Measurements from ENCODE around the gene TMED1.

GRCh38 chr19:10884274-10884673 is 48.3 kb upstream of the TMED1 start:
- no peak for TF ChIP-seq CTCF (optimal IDR thresholded peaks at IDR 0.05 in 1 of 3, IDR thresholded peaks at IDR 0.05 in 1 of 3, conservative IDR thresholded peaks at IDR 0.05 in 1 of 3; ENCODE audit: extremely low read depth in 1 of 3, insufficient read depth in 2 of 3, low read length in 3 of 3)
- no peak for TF ChIP-seq EZH2 (IDR thresholded peaks at IDR 0.05; ENCODE audit: low read length)
